Anterior cingulate cortex (tissue), 58 donors: ENCODE data around the gene G0S2.

Experiments used
- DNase-seq, 58 donors: peaks; one replicate each; lab custom pipeline; 2025; lab: John Stamatoyannopoulos, UW

Gene G0S2

GRCh38 chr1:209647156-209647555 lies 28.1 kb upstream of the G0S2 start:
- DNase-seq, result no peak

GRCh38 chr1:209648346-209648745 lies 26.9 kb upstream of the G0S2 start:
- no peak for DNase-seq

- no peak for DNase-seq
These were observed 26.1 kb upstream of the G0S2 start for GRCh38 chr1:209648931-209649776.

GRCh38 chr1:209650454-209650853 lies 24.8 kb upstream of the G0S2 start:
- no peak for DNase-seq

- peak in 1 of 58 donors; percentile 18 for DNase-seq
These were observed 24.0 kb upstream of the G0S2 start for GRCh38 chr1:209651138-209651587.

GRCh38 chr1:209652121-209652735 lies 23.0 kb upstream of the G0S2 start, which contains the start of gene LAMB3:
Gene LAMB3, minus strand, starts transcription at chr1:209652425. Its CDS starts 1,481 bp downstream, at chr1:209650944.
- no peak for DNase-seq

GRCh38 chr1:209652873-209653401 lies 22.3 kb upstream of the G0S2 start:
- peak in 57 of 58 donors; percentile 11 to 99 (median 73) for DNase-seq

- no peak for DNase-seq
These were observed 21.3 kb upstream of the G0S2 start for GRCh38 chr1:209653915-209654351.

GRCh38 chr1:209655411-209656231 lies 19.6 kb upstream of the G0S2 start:
- no peak for DNase-seq

GRCh38 chr1:209657140-209657879 lies 17.9 kb upstream of the G0S2 start:
- DNase-seq, result no peak

GRCh38 chr1:209657918-209658317 lies 17.3 kb upstream of the G0S2 start:
- DNase-seq, result no peak

- no peak for DNase-seq
These were observed 15.3 kb upstream of the G0S2 start for GRCh38 chr1:209659909-209660308.

GRCh38 chr1:209661071-209661470 lies 14.1 kb upstream of the G0S2 start:
- DNase-seq, result no peak

- DNase-seq, result no peak
These were observed 12.3 kb upstream of the G0S2 start for GRCh38 chr1:209662879-209663327.

GRCh38 chr1:209667103-209667502 lies 8.1 kb upstream of the G0S2 start:
- no peak for DNase-seq

GRCh38 chr1:209667708-209668107 lies 7.5 kb upstream of the G0S2 start:
- no peak for DNase-seq

GRCh38 chr1:209670441-209671082 lies 4.7 kb upstream of the G0S2 start:
- no peak for DNase-seq

GRCh38 chr1:209672705-209673630 lies 2.2 kb upstream of the G0S2 start:
- DNase-seq, result no peak
